ENCODE measurements around the gene BTG2. TPM values are rescaled to one million over a fixed set of nuclear protein-coding genes. Genes with fewer than 3 reads are reported as not detected.

The BTG2 gene
- polyA plus RNA-seq, 2 donors: 9.4 to 27.3 TPM

DNA sequence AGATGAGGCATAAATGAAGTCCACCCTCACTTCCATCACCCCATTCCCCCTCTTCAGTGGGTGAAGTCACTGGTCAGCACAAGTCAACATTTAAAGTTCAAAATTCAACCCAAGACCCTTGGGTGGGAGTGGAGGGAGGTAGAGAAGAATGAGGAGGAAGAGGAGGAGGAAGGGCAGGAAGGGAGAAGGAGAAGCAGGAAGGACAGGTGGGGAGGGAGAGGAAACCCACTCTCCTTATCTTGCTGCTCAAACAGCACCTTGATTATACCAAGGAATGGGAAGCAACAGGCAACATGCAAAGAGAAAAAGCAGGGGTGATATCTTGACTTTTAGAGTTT, 4.0 kb upstream of the BTG2 start:
- Histone ChIP-seq H3K27ac (ENCODE audit: low read depth in 2 of 2, low read length in 1 of 2) (no peak overlapping the region), H3K4me3 (ENCODE audit: low read depth in 1 of 2, low read length in 2 of 2) (no peak overlapping the region), H3K9me3 (ENCODE audit: control insufficient read depth in 2 of 2, insufficient read depth in 1 of 2, low read depth in 1 of 2, low read length in 1 of 2) (no peaks in the 10 kb centered on the region), H3K36me3 (ENCODE audit: control insufficient read depth in 2 of 2, insufficient read depth in 2 of 2, low read length in 1 of 2) (no peaks in the 10 kb centered on the region), H3K27me3 (ENCODE audit: control insufficient read depth in 1 of 2, insufficient read depth in 2 of 2, low read length in 2 of 2) (no peaks in the 10 kb centered on the region), H3K4me1 (ENCODE audit: control insufficient read depth in 2 of 2, insufficient read depth in 2 of 2, low read length in 1 of 2) (peaks cover 0 to 8% of the 10 kb centered on the region in 2 donors)

DNA sequence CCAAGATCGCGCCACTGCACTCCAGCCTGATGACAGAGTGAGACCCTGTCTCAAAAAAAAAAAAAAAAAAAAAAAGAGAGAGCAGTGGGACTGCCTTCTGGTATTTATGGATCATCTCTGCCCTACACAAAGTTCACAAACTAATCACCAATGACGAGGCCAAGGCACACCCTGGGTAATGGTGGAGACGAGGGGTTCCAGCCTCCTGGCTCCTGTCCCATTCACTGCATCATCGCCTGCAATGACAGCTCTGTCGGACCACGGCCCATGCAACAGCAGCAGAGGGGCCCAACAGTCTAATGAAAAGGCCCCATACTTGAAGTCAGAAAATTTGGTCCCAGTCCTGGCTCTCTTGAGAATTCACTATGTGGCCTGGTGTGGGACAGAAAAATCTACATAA, 2.9 kb upstream of the BTG2 start:
- WGBS, 2 donors: 74 to 88% methylated on average over 5 to 7 of the region's 7 CpGs
- Histone ChIP-seq H3K9me3 (ENCODE audit: control insufficient read depth in 2 of 2, insufficient read depth in 1 of 2, low read depth in 1 of 2, low read length in 1 of 2) (no peaks in the 10 kb centered on the region), H3K27me3 (ENCODE audit: control insufficient read depth in 1 of 2, insufficient read depth in 2 of 2, low read length in 2 of 2) (no peaks in the 10 kb centered on the region), H3K4me3 (ENCODE audit: low read depth in 1 of 2, low read length in 2 of 2) (no peak overlapping the region), H3K27ac (ENCODE audit: low read depth in 2 of 2, low read length in 1 of 2) (no peak overlapping the region), H3K36me3 (ENCODE audit: control insufficient read depth in 2 of 2, insufficient read depth in 2 of 2, low read length in 1 of 2) (peaks cover 0 to 3% of the 10 kb centered on the region in 2 donors), H3K4me1 (ENCODE audit: control insufficient read depth in 2 of 2, insufficient read depth in 2 of 2, low read length in 1 of 2) (peaks cover 0 to 8% of the 10 kb centered on the region in 2 donors)

DNA sequence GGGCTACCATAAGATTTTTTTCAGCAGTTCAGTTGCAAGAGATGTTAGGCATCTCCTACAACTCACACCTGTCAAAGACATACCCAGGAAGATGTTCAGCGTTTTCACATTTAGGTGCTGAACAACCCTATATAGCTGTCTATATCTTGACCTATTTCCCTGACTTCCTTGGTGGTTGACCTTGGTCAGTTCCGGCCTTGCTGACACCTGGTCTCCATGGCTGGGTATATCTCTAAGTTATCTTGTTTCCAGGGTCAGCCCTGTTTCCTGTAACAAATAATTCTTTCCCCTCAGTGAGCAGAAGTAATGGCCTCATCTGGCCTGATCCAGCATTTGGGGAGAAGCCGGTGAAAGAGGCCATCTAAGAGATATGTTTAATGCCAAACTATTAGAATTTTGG, 2.4 kb upstream of the BTG2 start:
- Histone ChIP-seq H3K9me3 (ENCODE audit: control insufficient read depth in 2 of 2, insufficient read depth in 1 of 2, low read depth in 1 of 2, low read length in 1 of 2) (no peaks in the 10 kb centered on the region), H3K36me3 (ENCODE audit: control insufficient read depth in 2 of 2, insufficient read depth in 2 of 2, low read length in 1 of 2) (peaks cover 0 to 3% of the 10 kb centered on the region in 2 donors), H3K4me1 (ENCODE audit: control insufficient read depth in 2 of 2, insufficient read depth in 2 of 2, low read length in 1 of 2) (peaks cover 2 to 8% of the 10 kb centered on the region in 2 donors), H3K27me3 (ENCODE audit: control insufficient read depth in 1 of 2, insufficient read depth in 2 of 2, low read length in 2 of 2) (no peaks in the 10 kb centered on the region), H3K27ac (ENCODE audit: low read depth in 2 of 2, low read length in 1 of 2) (no peak overlapping the region), H3K4me3 (ENCODE audit: low read depth in 1 of 2, low read length in 2 of 2) (no peak overlapping the region)
- WGBS, 2 donors: 85 to 91% methylated on average over 3 of the region's 3 CpGs

DNA sequence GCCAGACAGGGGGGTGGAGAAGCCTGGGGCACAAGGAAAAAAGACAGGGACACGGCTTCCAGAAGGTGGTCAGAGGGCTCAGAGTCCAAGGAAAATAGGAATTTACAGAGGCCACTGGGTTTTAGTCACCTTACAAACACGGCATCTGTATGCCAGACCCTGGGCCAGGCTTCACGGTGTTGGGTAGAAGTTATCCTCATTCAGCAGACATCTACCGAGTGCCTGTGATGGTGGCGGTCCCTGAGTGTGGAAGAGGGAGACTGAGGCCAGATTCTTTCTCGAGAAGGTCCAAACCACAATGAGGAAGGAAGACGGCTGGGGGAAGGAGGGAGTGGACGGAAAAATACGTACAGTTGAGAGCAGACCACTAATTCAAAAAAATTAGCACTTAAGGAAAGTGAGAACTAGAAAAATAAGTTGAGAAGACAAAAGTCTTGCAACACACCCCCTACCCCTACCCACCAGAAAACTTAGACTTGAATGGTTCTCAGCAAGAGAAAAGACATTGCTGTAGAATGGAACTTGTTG, 864 bp upstream of the BTG2 start:
- no peaks in the 10 kb centered on the region for H3K9me3 ChIP-seq (ENCODE audit: control insufficient read depth in 2 of 2, insufficient read depth in 1 of 2, low read depth in 1 of 2, low read length in 1 of 2)
- H3K4me1 ChIP-seq (ENCODE audit: control insufficient read depth in 2 of 2, insufficient read depth in 2 of 2, low read length in 1 of 2): peaks cover 4 to 10% of the 10 kb centered on the region in 2 donors
- H3K36me3 ChIP-seq (ENCODE audit: control insufficient read depth in 2 of 2, insufficient read depth in 2 of 2, low read length in 1 of 2): peaks cover 7 to 8% of the 10 kb centered on the region in 2 donors
- H3K27ac ChIP-seq (ENCODE audit: low read depth in 2 of 2, low read length in 1 of 2): peak overlapping the region; percentile 92 to 93
- WGBS, 2 donors: 77 to 80% methylated on average over 9 of the region's 9 CpGs
- no peaks in the 10 kb centered on the region for H3K27me3 ChIP-seq (ENCODE audit: control insufficient read depth in 1 of 2, insufficient read depth in 2 of 2, low read length in 2 of 2)
- H3K4me3 ChIP-seq (ENCODE audit: low read depth in 1 of 2, low read length in 2 of 2): peak overlapping the region in 1 of 2 donors; percentile 64

DNA sequence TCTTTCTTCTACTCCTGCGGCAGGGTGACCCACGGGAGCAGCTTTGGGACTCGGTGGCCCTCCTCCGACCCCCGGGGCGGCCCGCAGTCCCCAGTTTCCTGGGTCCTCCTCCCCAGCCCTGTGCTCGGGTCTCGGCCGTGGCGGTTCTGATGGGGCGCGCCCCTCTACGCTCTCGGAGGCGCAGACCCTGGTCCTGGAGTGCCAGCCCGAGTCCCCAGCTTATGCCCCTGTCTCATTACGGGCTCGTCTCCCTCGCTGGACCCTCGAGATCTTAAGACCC, 430 bp downstream of the BTG2 start:
- Histone ChIP-seq H3K4me1 (ENCODE audit: control insufficient read depth in 2 of 2, insufficient read depth in 2 of 2, low read length in 1 of 2) (peaks cover 4 to 10% of the 10 kb centered on the region in 2 donors), H3K9me3 (ENCODE audit: control insufficient read depth in 2 of 2, insufficient read depth in 1 of 2, low read depth in 1 of 2, low read length in 1 of 2) (no peaks in the 10 kb centered on the region), H3K36me3 (ENCODE audit: control insufficient read depth in 2 of 2, insufficient read depth in 2 of 2, low read length in 1 of 2) (peaks cover 7 to 12% of the 10 kb centered on the region in 2 donors), H3K27me3 (ENCODE audit: control insufficient read depth in 1 of 2, insufficient read depth in 2 of 2, low read length in 2 of 2) (no peaks in the 10 kb centered on the region), H3K4me3 (ENCODE audit: low read depth in 1 of 2, low read length in 2 of 2) (peak overlapping the region; percentile 64 to 93), H3K27ac (ENCODE audit: low read depth in 2 of 2, low read length in 1 of 2) (peak overlapping the region; percentile 94 to 97)
- WGBS, 2 donors: 0 to 2% methylated on average over 21 of the region's 21 CpGs

DNA sequence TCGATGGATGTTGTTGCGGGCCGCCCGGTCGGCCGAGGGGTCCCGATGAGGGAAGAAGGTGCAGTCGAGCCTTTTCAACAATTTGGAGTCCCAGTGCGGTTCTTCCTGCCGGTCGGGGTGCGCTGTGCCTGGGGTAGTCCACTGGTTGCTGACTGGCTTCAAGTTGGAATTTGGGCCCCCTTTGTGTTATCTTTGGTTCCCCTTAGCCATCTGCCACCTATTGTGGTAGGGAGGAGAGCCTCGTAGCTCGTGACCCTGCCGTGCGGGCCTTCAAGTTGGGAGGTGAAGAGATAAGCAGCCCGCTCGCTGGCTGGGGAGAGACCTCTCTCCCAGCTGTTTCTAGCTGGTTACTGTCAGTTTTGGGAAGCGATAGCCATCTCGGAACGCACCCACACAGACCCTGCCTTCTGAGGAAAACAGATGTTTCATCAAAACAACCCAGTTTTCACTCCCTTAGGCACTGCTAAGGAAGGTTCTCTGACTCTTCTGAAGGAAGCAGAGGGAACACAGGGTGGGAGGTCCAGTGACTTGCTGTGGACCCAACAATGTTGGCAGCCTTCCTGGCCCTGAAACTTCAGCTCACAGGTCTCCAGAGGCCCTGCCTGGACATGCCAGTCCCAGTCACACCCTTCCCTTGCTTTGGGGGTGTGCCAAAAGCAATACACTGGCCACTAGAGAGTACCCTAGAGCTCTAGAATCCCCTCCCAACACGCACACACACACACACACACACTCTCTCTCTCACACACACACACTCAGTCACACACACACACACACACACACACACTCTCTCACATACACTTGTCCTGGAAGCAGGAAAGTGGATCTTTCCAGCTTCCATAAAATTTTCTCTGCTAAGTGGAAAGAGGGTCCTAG, 1.0 kb downstream of the BTG2 start:
- Histone ChIP-seq H3K4me1 (ENCODE audit: control insufficient read depth in 2 of 2, insufficient read depth in 2 of 2, low read length in 1 of 2) (peaks cover 4 to 6% of the 10 kb centered on the region in 2 donors), H3K9me3 (ENCODE audit: control insufficient read depth in 2 of 2, insufficient read depth in 1 of 2, low read depth in 1 of 2, low read length in 1 of 2) (no peaks in the 10 kb centered on the region), H3K4me3 (ENCODE audit: low read depth in 1 of 2, low read length in 2 of 2) (peak overlapping the region; percentile 64 to 93), H3K36me3 (ENCODE audit: control insufficient read depth in 2 of 2, insufficient read depth in 2 of 2, low read length in 1 of 2) (peaks cover 7 to 12% of the 10 kb centered on the region in 2 donors), H3K27ac (ENCODE audit: low read depth in 2 of 2, low read length in 1 of 2) (peak overlapping the region; percentile 94 to 97), H3K27me3 (ENCODE audit: control insufficient read depth in 1 of 2, insufficient read depth in 2 of 2, low read length in 2 of 2) (no peaks in the 10 kb centered on the region)
- 0% methylated on average over 22 of the region's 22 CpGs for WGBS, 2 donors

DNA sequence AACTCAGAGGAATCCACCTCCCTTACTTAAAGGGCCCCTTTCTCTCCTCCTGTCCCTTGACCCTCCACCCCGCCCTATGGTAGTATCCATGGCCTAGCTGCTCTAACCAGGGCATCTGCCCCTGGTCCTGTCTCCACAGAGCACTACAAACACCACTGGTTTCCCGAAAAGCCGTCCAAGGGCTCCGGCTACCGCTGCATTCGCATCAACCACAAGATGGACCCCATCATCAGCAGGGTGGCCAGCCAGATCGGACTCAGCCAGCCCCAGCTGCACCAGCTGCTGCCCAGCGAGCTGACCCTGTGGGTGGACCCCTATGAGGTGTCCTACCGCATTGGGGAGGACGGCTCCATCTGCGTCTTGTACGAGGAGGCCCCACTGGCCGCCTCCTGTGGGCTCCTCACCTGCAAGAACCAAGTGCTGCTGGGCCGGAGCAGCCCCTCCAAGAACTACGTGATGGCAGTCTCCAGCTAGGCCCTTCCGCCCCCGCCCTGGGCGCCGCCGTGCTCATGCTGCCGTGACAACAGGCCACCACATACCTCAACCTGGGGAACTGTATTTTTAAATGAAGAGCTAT, 1.7 kb downstream of the BTG2 start:
- Histone ChIP-seq H3K36me3 (ENCODE audit: control insufficient read depth in 2 of 2, insufficient read depth in 2 of 2, low read length in 1 of 2) (peaks cover 7 to 12% of the 10 kb centered on the region in 2 donors), H3K4me3 (ENCODE audit: low read depth in 1 of 2, low read length in 2 of 2) (peak overlapping the region; percentile 64 to 93), H3K9me3 (ENCODE audit: control insufficient read depth in 2 of 2, insufficient read depth in 1 of 2, low read depth in 1 of 2, low read length in 1 of 2) (no peaks in the 10 kb centered on the region), H3K4me1 (ENCODE audit: control insufficient read depth in 2 of 2, insufficient read depth in 2 of 2, low read length in 1 of 2) (peaks cover 4 to 5% of the 10 kb centered on the region in 2 donors), H3K27me3 (ENCODE audit: control insufficient read depth in 1 of 2, insufficient read depth in 2 of 2, low read length in 2 of 2) (no peaks in the 10 kb centered on the region), H3K27ac (ENCODE audit: low read depth in 2 of 2, low read length in 1 of 2) (peak overlapping the region; percentile 78 to 97)
- 19 to 26% methylated on average over 21 of the region's 21 CpGs for WGBS, 2 donors

DNA sequence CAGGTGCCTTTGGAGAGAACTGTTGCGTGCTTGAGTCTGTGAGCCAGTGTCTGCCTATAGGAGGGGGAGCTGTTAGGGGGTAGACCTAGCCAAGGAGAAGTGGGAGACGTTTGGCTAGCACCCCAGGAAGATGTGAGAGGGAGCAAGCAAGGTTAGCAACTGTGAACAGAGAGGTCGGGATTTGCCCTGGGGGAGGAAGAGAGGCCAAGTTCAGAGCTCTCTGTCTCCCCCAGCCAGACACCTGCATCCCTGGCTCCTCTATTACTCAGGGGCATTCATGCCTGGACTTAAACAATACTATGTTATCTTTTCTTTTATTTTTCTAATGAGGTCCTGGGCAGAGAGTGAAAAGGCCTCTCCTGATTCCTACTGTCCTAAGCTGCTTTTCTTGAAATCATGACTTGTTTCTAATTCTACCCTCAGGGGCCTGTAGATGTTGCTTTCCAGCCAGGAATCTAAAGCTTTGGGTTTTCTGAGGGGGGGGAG, 2.4 kb downstream of the BTG2 start:
- no peaks in the 10 kb centered on the region for H3K27me3 ChIP-seq (ENCODE audit: control insufficient read depth in 1 of 2, insufficient read depth in 2 of 2, low read length in 2 of 2)
- H3K27ac ChIP-seq (ENCODE audit: low read depth in 2 of 2, low read length in 1 of 2): peak overlapping the region; percentile 62 to 78
- H3K4me1 ChIP-seq (ENCODE audit: control insufficient read depth in 2 of 2, insufficient read depth in 2 of 2, low read length in 1 of 2): peaks cover 4 to 5% of the 10 kb centered on the region in 2 donors
- 22 to 27% methylated on average over 3 of the region's 3 CpGs for WGBS, 2 donors
- peaks cover 7 to 12% of the 10 kb centered on the region in 2 donors for H3K36me3 ChIP-seq (ENCODE audit: control insufficient read depth in 2 of 2, insufficient read depth in 2 of 2, low read length in 1 of 2)
- no peaks in the 10 kb centered on the region for H3K9me3 ChIP-seq (ENCODE audit: control insufficient read depth in 2 of 2, insufficient read depth in 1 of 2, low read depth in 1 of 2, low read length in 1 of 2)
- peak overlapping the region; percentile 28 to 64 for H3K4me3 ChIP-seq (ENCODE audit: low read depth in 1 of 2, low read length in 2 of 2)

DNA sequence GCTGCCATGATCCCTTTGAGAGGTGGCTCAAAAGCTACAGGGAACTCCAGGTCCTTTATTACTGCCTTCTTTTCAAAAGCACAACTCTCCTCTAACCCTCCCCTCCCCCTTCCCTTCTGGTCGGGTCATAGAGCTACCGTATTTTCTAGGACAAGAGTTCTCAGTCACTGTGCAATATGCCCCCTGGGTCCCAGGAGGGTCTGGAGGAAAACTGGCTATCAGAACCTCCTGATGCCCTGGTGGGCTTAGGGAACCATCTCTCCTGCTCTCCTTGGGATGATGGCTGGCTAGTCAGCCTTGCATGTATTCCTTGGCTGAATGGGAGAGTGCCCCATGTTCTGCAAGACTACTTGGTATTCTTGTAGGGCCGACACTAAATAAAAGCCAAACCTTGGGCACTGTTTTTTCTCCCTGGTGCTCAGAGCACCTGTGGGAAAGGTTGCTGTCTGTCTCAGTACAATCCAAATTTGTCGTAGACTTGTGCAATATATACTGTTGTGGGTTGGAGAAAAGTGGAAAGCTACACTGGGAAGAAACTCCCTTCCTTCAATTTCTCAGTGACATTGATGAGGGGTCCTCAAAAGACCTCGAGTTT, 3.1 kb downstream of the BTG2 start:
- 33 to 37% methylated on average over 5 of the region's 5 CpGs for whole genome bisulfite sequencing, 2 donors
- peak overlapping the region; percentile 15 to 64 for H3K4me3 ChIP-seq (ENCODE audit: low read depth in 1 of 2, low read length in 2 of 2)
- H3K36me3 ChIP-seq (ENCODE audit: control insufficient read depth in 2 of 2, insufficient read depth in 2 of 2, low read length in 1 of 2): peaks cover 7 to 12% of the 10 kb centered on the region in 2 donors
- H3K27ac ChIP-seq (ENCODE audit: low read depth in 2 of 2, low read length in 1 of 2): peak overlapping the region in 1 of 2 donors; percentile 69
- H3K4me1 ChIP-seq (ENCODE audit: control insufficient read depth in 2 of 2, insufficient read depth in 2 of 2, low read length in 1 of 2): peaks cover 4% of the 10 kb centered on the region in 2 donors
- no peaks in the 10 kb centered on the region for H3K27me3 ChIP-seq (ENCODE audit: control insufficient read depth in 1 of 2, insufficient read depth in 2 of 2, low read length in 2 of 2)
- H3K9me3 ChIP-seq (ENCODE audit: control insufficient read depth in 2 of 2, insufficient read depth in 1 of 2, low read depth in 1 of 2, low read length in 1 of 2): no peaks in the 10 kb centered on the region
